Adipose tissue (tissue), 3 donors: ENCODE results near the gene KCTD11. TPM values are rescaled to one million over a fixed set of nuclear protein-coding genes. Genes with fewer than 3 reads are reported as not detected.
"Not testable (repeated sequence)": the region's sequence is repeated elsewhere in the genome, so short reads cannot be mapped to it uniquely, and the experiment has no call there.

Experiments
- H3K27ac ChIP-seq: one replicate; pipeline ENCODE4 v1.5.1; 2013; ENCODE audit warnings: low read depth, low read length
- WGBS, 3 donors: extraction: QIAGEN DNeasy Blood & Tissue Kit; methylation state at CpG; one replicate each; pipeline ENCODE4 v1.1.7; 2013; 5-methylcytosine and 5-hydroxymethylcytosine counted together
- polyA plus RNA-seq, 3 donors: library from polyadenylated mRNA; stranded (reverse); fragments of 200-250 nt; gene quantifications; one replicate each; pipeline ENCODE4 v1.2.3, GENCODE V29; 2013
- donor health status: healthy with polysubstance abuse.
- donor health status: Bipolar disorder and iron deficiency.
- donor health status: healthy.

Gene KCTD11
- polyA plus RNA-seq, 3 donors, result 6.3 to 11.2 (median 9.9) TPM

GRCh38 chr17:7357381-7357780 is 5.4 kb downstream of the KCTD11 start:
- 45 to 80% (median 59%) methylated on average over 2 of the region's 2 CpGs for WGBS, 3 donors
- no peak overlapping the region for H3K27ac ChIP-seq

DNA sequence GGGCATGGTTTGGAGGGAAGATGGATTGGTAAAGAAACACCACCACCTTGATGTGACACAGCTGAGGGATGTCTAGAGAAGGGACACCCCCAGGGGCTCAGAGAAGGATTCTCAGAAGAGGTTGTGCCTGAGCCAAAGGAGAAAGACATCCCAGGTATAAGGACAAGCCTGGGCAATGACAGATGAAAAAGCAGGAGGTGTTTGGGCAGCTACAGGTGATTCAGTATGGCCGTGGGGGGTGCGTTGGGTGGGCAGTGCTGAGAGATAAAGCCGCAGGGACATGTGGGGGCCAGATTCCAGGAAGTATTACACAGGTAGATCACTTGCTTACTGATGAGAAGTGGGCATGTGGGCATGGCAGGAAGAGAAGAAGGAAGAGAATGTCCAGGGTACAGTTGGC is 9.9 kb downstream of the KCTD11 start:
- WGBS, 3 donors, result 58 to 65% (median 60%) methylated on average over 3 of the region's 3 CpGs

DNA sequence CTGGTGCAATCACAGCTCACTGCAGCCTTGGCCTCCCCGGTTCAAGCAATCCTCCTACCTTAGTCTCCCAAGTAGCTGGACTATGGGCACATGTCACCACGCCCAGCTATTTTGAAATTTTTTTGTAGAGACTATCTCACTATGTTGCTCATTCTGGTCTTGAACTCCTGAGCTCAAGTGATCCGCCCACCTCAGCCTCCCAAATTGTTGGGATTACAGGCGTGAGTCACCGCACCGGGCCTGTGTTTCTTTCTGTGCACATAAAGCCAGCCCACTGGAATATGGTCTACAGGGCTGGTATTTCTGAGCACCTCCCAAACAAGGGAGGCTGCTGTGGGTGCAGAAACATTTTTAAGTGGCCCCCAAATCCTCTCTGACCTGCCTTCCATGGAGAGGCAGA is 11.3 kb downstream of the KCTD11 start:
- no peak overlapping the region for H3K27ac ChIP-seq

More for the DNA sequence above, 9.9 kb downstream of the KCTD11 start:
- no peak overlapping the region for H3K27ac ChIP-seq

DNA sequence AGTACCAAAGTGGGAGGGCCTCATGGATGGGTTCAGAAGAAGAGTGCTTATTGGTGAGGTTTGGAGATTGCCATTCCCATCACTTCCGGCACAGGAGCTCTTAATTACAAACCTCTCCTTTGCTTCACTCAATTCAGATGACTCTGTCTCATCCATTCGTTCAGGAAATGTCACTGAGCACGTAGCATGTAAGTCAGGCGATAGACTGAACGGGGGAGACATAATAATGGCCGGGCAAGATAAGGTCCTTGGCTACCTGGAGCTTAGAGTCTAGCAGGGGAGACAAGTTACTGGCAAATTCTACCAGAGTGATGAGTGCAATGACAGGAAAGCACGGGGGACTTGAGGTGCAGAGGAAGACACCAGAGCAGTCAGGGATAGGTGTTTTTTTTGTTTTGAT is 14.0 kb downstream of the KCTD11 start:
- 90 to 93% (median 91%) methylated on average over 6 of the region's 7 CpGs for WGBS, 3 donors
- not testable (repeated sequence) for H3K27ac ChIP-seq

More for the DNA sequence above, 11.3 kb downstream of the KCTD11 start:
- WGBS, 3 donors, result 84 to 96% (median 94%) methylated on average over 6 of the region's 6 CpGs

DNA sequence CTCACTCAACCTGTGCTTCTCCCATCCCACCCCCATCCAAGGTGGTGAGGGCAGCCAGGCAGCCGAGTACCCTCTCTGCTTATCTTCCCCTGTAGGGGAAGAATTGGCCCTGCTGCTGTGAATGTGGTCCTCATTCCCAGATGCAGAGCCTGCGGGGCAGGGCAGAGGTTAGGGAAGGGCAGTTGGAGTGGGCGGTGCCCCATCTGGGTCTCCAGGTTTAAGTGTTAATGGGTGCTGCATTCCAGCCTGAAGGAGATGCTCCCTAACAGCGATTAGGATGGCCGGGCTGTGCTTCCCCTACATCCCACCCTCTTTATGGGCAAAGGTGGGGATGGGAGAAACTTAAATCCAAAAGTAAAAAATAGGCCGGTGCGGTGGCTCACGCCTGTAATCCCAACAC is 15.1 kb downstream of the KCTD11 start:
- WGBS, 3 donors, result 82 to 91% (median 86%) methylated on average over 8 of the region's 8 CpGs
- H3K27ac ChIP-seq, result no peak overlapping the region

GRCh38 chr17:7367918-7368598 is 16.1 kb downstream of the KCTD11 start:
- H3K27ac ChIP-seq, result no peak overlapping the region
- WGBS, 3 donors, result 64 to 72% (median 67%) methylated on average over 13 of the region's 13 CpGs

- 80 to 83% (median 81%) methylated on average over 5 of the region's 5 CpGs for WGBS, 3 donors
- not testable (repeated sequence) for H3K27ac ChIP-seq
Observed at GRCh38 chr17:7368599-7368994, 16.6 kb downstream of the KCTD11 start.

DNA sequence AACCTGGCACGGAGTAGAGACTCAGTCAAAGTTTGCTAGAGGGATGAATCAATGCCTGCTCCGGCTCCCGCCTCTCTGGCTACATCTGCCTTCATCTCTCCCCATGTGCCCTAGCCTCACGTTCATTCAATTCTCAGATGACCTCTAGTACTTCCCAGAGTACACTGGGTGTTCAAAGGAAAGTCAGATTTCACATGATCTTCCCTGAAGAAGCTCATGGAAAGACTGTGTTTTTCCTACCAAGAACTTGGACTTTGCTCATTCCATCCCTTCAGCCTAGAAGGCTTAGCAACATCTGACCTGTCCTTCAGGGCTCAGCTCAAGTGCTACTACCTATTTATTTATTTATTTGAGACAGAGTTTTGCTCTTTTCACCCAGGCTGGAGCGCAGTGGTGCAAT is 17.9 kb downstream of the KCTD11 start:
- no peak overlapping the region for H3K27ac ChIP-seq
- WGBS, 3 donors, result 59 to 91% (median 79%) methylated on average over 5 of the region's 5 CpGs

- WGBS, 3 donors, result 78 to 87% (median 85%) methylated on average over 4 of the region's 4 CpGs
- no peak overlapping the region for H3K27ac ChIP-seq
Observed at GRCh38 chr17:7370853-7371252, 18.9 kb downstream of the KCTD11 start.

DNA sequence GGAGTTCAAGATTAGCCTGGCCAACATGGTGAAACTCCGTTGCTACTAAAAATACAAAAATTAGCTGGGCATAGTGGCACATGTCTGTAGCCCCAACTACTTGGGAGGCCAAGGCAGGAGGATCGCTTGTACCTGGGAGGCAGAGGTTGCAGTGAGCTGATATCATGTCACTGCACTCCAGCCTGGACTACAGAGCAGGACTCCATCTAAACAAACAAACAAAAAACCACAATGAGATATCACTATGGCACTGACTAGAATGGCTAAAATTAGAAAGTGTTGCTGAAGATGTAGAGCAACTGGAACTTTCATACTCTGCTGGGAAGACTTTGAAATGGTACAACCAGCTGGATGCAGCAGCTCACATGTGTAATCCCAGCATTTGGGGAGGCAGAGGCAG is 22.4 kb downstream of the KCTD11 start:
- H3K27ac ChIP-seq, result no peak overlapping the region
- WGBS, 3 donors, result 89 to 95% (median 94%) methylated on average over 2 of the region's 2 CpGs

DNA sequence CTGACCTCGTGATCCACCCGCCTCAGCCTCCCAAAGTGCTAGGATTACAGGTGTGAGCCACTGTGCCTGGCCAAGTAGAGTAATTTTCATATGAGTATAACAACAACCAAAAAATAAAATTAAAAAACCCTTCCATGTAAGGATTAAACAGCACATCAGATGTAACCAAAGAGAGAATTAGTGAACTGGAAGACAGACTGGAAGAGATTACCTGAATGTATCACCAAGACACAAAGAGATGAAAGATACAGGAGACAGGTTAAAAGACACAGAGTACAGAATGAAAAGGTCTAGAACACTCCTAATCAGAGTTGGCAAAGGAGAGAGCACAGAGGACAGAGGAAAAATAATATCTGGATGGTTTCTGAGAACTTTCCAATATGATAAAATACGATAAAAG is 27.2 kb downstream of the KCTD11 start:
- no peak overlapping the region for H3K27ac ChIP-seq
- WGBS, 3 donors, result 96 to 98% (median 98%) methylated on average over 3 of the region's 3 CpGs

GRCh38 chr17:7380321-7380720 is 28.4 kb downstream of the KCTD11 start:
- WGBS, 3 donors, result 11 to 32% (median 30%) methylated on average over 7 of the region's 7 CpGs
- H3K27ac ChIP-seq, result no peak overlapping the region

GRCh38 chr17:7380855-7381683 is 29.1 kb downstream of the KCTD11 start, which contains the start of gene TNK1:
TNK1 (plus strand) TSS chr17:7381089; CDS start chr17:7382927, 1,838 bp downstream.
- no peak within 1 kb of the TSS for H3K27ac ChIP-seq
- WGBS, 3 donors, result 4 to 5% (median 5%) methylated on average over 31 to 52 of the region's 52 CpGs

DNA sequence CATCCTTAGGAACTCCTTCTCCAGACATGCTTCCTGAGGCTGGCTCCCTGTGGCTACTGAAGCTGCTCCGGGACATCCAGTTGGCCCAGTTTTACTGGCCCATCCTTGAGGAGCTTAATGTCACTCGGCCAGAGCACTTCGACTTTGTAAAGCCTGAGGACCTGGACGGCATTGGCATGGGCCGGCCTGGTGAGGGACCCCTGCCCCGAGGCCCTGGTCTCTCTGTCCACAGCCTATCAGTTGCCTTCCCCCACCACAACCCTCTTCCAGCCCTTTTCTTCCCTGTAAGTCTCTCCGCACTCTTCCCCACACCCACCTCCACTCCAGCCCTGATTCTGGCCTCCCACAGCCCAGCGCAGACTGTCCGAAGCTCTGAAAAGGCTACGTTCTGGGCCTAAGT is 30.9 kb downstream of the KCTD11 start:
- 90 to 93% (median 91%) methylated on average over 10 of the region's 10 CpGs for WGBS, 3 donors
- no peak overlapping the region for H3K27ac ChIP-seq

GRCh38 chr17:7383371-7383741 is 31.4 kb downstream of the KCTD11 start:
- no peak overlapping the region for H3K27ac ChIP-seq
- WGBS, 3 donors, result 76 to 88% (median 84%) methylated on average over 11 of the region's 11 CpGs

DNA sequence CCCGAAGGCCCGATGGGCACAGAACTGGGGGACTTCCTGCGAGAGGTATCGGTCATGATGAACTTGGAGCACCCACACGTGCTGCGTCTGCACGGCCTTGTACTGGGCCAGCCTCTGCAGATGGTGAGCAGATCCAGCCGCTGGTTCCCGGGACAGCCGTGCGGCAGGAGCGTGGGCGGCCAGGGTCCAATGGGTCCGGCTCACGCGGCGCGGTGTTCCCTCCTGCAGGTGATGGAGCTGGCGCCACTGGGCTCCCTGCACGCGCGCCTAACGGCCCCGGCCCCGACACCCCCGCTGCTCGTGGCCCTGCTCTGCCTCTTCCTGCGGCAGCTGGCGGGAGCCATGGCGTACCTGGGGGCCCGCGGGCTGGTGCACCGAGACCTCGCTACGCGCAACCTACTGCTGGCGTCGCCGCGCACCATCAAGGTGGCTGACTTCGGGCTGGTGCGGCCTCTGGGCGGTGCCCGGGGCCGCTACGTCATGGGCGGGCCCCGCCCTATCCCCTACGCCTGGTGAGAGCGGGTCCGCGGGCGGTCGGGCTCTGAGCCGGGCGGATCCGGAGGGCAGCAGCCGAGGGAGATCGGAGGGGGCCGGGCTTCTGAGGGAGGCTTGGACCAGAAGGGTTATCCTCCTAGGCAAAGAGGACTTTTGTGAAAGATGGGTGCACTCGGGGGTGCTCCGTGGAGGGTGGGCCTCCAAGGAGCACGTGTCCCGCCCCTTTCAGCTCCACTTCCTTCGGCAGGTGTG is 32.0 kb downstream of the KCTD11 start:
- 12 to 66% (median 14%) methylated on average over 56 to 65 of the region's 65 CpGs for WGBS, 3 donors
- no peak overlapping the region for H3K27ac ChIP-seq

- no peak overlapping the region for H3K27ac ChIP-seq
- 51 to 81% (median 60%) methylated on average over 21 to 23 of the region's 23 CpGs for WGBS, 3 donors
Observed at GRCh38 chr17:7384489-7385081, 32.6 kb downstream of the KCTD11 start.

DNA sequence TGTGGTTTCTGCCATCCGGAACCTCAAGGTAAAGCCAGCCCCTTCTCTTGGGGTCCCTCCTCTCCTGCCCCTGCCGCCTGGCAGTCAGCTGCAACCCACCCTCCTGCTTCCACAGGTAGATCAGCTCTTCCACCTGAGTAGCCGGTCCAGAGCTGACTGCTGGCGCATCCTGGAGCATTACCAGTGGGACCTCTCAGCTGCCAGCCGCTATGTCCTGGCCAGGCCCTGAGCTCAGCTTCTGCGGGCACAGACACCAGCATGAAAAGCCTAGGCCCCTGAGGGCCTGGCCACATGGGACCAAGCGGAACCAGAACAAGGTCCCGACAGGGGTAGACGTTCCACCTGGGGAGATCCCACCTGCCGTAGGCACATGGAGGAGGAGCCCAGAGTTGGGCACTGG is 36.9 kb downstream of the KCTD11 start:
- H3K27ac ChIP-seq, result no peak overlapping the region
- WGBS, 3 donors, result 95 to 98% (median 97%) methylated on average over 10 of the region's 10 CpGs
